Activated CD4-positive, alpha-beta T cell treated with anti-CD3 and anti-CD28 coated beads, Interleukin-2, amount 50 U/mL, for 1 hour (primary cell): ENCODE data around the gene LCE1C.

Experiments
- DNase-seq: peaks from one replicate; pipeline ENCODE4 v3.0.0-alpha.2; 2020

Gene LCE1C, protein sequence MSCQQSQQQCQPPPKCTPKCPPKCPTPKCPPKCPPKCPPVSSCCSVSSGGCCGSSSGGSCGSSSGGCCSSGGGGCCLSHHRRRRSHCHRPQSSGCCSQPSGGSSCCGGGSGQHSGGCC

DNA sequence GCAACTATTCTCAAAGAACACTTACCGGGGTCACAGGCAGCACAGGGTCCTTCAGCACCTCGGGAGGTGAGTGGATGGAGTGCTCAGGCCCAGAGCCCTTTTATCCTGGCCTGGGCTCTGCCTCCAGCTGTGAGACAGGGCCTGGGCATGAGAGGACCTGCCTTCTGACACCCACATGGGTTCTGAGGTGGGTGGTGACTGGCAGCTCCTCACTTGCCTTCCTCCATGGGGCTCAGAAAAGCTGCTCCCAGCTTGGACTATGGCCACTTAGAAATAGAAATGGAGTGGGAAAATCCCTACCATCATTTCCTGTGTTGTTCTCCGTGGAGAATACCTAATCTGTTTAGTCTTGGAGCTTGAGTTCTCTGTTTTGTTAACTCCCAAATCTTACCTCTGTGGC is at the start of gene LCE1C:
LCE1C (minus strand) TSS at position 76 of the 400 bp plus-strand sequence. CDS start 1,173 bp downstream, outside the sequence.
- DNase-seq: no peak

DNA sequence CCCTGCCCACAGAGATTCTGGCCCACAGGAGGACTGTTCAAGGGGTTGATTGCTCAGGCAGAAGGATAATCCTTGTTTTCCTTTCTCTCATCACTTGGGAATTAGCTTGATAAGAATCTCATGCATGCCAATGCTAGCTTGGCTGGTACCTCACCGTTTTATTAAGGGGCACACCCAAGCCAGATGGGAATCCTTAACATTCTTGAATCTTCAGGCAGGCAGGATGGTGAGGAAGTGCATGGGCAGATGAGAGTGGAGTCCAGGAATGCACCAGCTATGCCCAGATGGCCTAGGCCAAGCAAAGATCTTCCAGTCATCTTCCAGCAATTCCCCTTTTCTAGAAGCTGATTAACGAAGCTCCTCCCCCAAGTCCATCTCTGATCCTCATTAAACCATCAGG is 49.2 kb upstream of the LCE1C start:
- no peak for DNase-seq

DNA sequence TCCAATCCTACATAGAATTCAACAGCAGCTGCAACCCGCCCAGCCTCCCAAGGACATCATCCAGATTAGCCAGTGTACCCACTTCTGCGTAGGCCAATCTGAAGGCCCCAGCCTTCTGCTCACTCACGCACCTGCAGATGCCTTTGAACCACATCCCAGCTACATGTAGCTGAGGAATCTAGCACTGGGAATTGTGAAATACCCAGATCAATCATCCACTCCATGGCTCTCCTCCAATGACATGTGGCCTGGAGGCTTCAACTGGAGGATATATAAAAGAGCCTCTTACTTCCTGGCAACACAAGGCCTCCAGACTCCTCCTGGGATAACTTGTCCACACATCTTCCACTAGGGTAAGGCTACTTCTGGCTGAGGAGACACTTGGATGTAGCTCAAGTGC is 36.1 kb upstream of the LCE1C start, which contains the start of gene LCE6A:
LCE6A (plus strand) TSS at position 301 of the 400 bp plus-strand sequence. CDS start 665 bp downstream, outside the sequence.
- no peak for DNase-seq

DNA sequence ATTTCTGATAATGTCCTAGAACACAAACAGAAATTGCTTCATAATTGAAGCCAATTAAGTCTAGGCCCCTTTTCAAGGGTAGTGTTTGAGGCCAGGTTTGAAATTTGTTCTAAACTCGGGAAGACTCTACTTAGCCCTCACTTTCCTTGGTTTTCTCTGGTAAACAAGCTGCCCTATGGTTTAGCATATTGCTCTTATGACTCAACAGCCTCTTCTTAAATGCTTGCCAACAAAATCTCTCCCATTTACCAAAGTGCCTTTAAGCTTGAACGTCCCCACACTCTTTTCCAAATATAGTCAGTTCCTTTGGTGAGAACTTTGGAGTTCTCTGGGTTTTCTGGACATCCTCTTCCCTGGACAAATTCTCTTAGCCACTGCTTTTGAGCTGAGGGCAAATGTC is 30.4 kb upstream of the LCE1C start:
- DNase-seq: no peak

DNA sequence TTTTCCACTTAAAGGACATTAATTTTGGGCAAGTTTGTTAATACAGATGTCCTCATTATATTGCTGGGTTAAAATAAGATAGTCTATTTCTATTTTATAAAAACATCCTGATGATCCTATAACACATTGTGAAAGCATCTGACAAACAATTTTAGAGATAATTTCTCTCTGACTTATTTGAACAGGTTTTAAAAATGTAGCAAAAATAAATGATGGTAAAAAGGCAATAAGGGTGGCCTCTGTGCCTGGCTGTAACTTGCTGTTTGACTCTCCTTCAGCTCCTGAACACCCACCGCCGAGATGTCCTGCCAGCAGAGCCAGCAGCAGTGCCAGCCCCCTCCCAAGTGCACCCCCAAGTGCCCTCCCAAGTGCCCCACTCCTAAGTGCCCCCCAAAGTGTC is 20.7 kb upstream of the LCE1C start, which contains the start of gene LCE1A:
LCE1A (plus strand) TSS at position 301 of the 400 bp plus-strand sequence; CDS start at position 301, 0 bp downstream.
- DNase-seq: no peak

DNA sequence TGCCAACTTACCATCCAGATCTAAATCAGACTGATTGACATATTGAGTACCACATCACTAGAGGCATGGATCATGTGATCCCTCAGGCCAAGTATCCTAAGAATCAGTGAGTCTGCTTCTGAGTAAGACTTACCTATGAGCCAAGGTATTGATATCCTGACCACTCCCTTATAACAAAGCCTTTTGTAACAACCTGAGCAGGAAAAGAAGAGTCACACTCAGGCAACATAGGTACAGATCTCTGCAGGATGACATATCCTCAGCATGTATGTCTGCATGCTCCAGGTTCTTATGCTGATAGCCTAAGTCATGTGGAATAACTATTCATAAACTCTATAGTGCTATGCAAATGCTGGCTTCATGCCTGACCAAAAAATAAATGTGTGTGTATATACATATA is 18.5 kb upstream of the LCE1C start:
- DNase-seq: no peak

DNA sequence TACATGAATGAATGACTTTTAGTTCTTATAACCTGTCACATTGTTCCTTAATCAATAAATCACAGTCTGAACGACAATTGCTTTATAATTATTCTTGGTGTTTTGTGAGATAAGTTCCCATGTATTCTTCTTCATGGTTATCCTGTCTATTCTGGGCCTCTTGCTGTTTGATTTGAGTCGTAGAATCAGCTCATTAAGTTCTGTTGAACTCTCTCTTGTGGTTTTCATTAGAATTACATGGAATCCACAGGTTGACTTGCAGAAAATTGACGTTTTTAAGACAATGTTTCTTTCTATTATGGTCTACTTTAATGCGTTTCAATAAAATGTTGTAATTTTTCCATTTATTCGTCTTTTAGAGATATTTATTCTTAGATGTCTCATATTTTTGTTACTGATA is 16.8 kb upstream of the LCE1C start:
- DNase-seq: no peak

DNA sequence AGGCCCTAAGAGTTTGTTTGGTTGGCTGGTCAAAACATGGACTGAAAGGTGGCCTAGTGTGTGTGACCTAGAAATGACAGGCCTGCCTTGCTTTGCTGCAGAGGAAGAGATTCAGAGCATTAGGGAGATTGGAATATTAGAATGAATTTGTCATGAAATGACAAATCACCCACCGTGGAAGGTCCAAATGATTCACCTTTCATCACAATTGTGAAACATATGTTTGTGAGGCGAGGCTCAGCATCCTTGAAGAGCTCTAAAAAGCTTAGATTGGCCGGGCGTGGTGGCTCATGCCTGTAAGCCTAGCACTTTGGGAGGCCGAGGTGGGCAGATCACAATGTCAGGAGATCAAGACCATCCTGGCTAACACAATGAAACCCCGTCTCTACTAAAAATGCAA is 10.9 kb upstream of the LCE1C start:
- DNase-seq: no peak

DNA sequence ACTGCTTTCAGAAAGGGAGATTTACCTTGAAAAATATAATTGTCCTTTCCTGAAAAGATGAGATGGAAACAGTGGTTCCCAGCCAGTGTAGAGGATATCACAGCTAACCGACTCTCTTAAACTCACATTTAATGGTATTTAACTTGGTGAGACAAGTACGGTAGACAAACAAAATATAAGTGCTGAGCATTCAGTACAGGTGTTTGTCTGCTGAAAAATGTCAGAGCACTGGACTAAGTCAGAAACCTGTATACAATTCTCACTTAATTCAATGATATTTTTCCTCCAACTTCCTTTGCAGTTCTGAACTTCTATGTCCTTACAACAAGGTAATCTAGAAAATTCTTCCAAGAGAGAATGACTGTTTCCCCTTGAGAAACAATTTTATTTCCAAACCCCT is 5.2 kb upstream of the LCE1C start, which contains the start of gene LCE1B:
LCE1B (plus strand) TSS at position 301 of the 400 bp plus-strand sequence. CDS start 476 bp downstream, outside the sequence.
- no peak for DNase-seq

DNA sequence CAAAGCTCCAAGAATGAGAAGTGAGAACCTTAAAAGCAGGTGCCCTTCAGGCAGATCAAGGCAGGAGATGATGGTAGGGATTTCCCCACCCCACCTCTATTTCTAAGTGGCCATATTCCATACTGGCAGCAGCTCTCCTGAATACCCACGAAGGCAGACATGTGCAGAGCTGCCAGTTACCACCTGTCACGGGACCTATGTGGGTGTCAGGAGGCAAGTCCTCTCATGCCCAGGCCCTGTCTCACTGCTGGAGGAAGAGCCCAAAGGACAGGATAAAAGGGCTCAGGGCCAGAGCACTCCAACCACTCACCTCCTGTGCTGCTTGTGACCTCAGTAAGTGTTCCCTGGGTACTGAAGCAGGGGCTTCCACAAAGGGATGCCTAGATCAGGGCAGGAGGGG is 4.6 kb upstream of the LCE1C start:
- DNase-seq: no peak

DNA sequence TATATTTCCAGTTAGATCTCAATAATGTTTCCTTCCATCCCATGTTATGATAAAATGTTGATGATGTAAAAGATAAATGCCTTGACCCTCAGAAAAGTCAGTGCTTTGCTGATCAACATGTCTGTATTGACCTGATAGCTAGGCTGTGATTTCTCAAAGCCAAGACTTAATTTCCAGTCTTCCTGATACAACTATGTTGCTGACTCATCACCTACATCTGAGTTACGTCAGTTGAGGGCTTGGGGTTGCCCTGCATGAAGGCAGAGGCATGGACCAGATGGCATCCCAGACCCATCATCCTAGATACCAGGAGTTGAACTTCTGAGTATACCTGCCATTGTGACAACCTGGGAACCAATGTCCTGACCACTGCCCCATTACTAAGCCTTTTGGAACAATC is 5.1 kb downstream of the LCE1C start:
- DNase-seq: no peak

DNA sequence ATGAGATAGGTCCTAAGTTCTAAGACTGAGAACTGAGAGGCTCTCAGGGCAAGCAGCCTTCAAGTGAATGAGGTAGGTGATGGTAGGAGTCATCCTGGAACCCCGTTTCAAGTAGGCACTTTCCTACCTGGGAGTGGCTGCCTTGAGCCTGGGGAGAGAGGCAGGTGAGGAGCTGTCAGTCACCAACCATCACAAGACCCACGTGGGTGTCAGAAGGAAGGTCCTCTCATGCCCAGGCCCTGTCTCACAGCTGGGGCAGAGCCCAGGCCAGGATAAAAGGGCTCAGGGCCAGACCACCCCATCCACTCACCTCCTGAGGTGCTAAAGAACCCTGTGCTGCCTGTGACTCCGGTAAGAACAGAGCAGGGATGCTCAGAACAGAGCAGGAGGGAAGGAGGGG is 10.0 kb downstream of the LCE1C start, which contains the start of gene LCE1D:
LCE1D (plus strand) TSS at position 301 of the 400 bp plus-strand sequence. CDS start 1,074 bp downstream, outside the sequence.
- DNase-seq: no peak

DNA sequence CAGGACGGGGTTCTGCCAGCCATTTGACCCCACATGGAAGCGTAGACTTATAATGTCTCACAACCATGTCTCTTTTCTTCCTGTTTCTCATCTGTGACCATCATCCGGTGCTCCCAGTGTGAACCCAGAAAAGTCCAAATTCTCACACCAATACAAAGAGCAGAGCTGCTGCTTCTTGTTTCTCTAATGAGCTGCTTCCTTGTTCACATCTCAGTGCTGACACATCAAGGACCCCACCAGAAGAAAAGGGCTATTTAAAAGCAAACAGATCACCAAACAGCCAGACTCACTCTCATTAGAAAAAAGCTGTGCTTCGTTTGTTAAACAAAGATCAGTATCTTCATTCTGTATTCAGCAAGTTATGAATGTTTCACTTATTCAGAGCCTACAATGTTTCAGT is 10.8 kb downstream of the LCE1C start:
- DNase-seq: no peak

DNA sequence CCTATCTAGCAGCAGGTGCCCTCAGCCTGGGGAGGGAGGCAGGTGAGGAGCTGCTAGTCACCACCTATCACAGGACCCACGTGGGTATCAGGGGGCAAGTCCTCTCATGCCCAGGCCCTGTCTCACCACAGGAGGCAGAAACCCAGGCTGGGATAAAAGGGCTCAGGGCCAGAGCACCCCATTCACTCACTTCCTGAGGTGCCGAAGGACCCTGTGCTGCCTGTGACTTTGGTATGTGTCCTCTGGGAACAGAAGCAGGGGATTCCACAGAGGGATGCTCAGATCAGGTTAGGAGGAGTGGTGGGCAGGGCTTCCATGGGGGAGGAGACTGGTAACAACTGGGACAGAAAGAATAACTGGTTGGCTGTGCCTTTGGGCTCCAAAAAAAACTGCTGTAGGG is 20.4 kb downstream of the LCE1C start, which contains the start of gene LCE1E:
LCE1E (plus strand) TSS at position 181 of the 400 bp plus-strand sequence. CDS start 1,043 bp downstream, outside the sequence.
- DNase-seq: no peak

DNA sequence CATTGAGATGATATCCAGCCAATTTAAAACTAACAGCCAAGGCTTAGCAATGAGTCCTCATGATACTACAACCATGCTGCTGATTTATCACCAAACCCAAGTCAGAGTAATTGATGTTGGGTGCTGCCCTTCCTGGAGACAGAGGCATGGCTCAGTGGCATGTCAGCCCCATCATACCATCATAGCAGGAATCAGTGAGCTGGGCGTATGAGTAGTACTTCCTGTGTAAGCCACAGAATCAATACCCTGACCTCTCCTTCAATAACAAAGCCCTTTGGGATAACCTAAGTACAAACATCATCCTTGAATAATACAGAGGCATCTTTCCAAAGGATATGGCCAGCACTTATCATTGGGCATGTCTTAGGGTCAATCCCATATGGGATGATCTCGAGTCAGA is 23.4 kb downstream of the LCE1C start:
- DNase-seq: no peak

DNA sequence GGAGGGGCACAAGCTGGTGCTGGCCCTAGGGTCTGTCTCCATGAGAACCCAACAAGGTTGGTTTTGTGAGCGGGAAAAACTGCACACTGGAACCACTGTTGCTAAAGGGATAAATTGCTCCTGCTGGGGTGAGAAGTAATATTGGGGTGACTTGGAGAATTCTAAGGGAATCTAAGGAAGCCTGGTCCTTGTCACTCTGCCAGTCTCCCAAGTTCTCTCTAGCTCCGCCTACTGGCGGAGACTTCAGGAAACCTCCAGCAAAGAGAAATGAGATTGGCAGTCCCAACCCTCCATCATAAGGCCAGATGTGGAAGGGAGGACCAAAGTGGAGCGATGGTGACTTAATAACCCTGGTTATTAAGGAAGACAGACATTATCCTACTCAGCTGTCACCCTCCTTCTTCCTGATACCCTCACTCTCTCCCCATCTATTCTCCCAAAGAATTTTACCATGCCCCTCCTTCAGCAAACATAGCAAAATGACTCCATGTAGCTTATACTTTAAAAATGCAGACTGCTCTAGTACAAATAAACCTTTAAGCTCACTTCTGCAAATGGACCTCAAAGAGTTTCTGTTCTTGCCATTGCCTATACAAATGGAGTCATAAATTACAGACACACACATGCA is 28.8 kb downstream of the LCE1C start:
- no peak for DNase-seq

DNA sequence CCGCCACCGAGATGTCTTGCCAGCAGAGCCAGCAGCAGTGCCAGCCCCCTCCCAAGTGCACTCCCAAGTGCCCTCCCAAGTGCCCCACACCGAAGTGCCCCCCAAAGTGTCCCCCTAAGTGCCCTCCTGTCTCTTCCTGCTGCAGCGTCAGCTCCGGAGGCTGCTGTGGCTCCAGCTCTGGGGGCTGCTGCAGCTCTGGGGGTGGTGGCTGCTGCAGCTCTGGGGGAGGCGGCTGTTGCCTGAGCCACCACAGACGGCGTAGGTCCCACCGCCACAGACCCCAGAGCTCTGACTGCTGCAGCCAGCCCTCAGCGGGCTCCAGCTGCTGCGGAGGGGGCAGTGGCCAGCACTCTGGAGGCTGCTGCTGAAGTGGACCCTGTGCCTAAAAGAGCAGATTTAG is 30.1 kb downstream of the LCE1C start:
- DNase-seq: no peak

DNA sequence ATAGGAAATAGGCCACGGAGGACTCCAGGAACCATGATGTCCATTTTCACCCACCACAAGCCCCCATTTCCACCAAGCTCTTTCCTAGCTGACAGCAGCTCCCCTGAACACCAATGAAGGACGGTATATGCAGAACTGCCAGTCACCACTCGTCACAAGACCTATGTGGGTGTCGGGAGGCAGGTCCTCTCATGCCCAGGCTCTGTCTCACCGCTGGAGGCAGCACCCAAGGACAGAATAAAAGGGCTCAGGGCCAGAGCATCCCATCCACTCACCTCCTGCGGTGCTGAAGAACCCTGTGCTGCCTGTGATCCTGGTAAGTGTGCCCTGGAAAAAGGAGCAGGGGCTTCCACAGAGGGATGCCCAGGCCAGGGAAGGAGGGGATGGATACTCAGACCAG is 31.6 kb downstream of the LCE1C start, which contains the start of gene LCE1F:
LCE1F (plus strand) TSS at position 266 of the 400 bp plus-strand sequence. CDS start 1,232 bp downstream, outside the sequence.
- no peak for DNase-seq

DNA sequence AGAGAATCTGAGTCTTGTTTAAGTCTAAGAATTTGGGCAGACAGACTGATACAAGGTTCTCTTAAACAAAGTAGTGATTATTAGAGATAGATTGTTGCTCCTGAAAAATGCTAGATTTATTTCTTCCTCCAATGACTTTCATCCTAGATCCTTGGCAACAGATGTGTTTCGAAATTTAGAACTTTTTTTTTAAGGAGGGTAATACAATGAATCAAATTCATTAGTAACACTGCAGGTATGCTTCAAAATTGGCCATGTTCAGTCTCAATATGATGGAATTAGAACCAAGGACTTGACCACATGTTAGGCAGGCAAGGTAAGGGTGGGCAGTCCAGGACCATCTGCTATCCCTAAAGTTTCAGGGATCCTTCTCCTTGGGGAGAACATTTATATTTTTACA is 36.0 kb downstream of the LCE1C start:
- DNase-seq: no peak

DNA sequence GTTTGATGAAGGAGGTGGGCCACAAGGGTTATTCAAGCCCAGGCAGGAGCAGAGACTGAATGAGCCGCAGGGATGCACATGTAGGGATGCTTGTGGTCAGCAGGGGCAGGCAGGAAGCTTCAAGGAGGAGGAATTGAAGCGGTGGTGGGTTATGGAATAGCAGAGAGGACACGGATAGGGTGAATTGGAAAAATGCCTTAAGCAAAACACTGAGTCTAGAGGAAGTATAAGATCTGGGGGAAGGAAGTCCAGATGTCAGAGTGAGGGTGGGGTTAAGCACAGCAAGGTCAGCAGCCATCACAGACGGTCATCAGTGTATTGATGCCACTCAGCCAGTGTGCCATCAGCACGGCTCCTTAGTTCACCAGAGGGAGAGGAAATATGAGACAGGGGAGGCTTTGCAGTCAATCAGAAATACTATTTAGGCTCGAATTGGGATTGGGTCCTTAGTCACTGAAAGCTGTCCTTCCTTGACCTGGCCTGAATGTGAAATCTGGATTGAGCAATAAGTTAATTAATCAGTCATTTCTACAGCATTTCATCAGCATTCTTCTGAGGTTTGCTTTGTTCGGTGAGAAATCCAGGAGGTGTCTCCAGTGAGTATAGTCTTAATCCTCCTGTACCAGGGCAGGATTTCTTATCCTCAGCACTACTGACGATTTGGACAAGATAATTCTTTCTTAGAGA is 37.5 kb downstream of the LCE1C start:
- no peak for DNase-seq

DNA sequence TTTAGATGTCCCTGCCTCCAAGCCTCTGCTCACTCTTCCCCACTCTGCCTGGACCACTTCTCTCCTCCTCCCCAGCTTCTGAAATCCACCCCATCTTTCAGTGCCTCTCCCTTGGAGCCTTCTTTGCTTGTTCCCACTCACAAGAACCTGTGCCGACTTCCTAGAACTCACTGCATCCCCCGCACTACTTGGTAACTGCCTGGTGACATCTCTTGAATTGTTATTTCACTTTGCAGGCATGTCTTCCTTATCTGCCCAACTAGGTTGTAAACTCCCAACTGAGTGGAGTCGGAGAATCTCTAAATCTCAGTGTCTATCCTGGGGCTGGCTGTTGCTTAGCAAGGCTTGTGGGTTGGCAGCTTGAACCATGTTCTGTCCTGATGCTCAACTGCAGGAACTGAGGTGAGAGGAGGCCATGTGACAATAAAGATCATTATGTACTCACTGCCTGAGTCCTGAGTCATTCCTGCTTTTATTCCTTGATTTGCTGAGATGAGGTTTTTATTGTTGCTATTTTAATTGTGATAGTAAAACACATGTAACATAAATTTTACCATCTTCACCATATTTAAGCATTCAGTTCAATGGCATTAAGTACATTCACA is 44.7 kb downstream of the LCE1C start:
- DNase-seq: no peak

DNA sequence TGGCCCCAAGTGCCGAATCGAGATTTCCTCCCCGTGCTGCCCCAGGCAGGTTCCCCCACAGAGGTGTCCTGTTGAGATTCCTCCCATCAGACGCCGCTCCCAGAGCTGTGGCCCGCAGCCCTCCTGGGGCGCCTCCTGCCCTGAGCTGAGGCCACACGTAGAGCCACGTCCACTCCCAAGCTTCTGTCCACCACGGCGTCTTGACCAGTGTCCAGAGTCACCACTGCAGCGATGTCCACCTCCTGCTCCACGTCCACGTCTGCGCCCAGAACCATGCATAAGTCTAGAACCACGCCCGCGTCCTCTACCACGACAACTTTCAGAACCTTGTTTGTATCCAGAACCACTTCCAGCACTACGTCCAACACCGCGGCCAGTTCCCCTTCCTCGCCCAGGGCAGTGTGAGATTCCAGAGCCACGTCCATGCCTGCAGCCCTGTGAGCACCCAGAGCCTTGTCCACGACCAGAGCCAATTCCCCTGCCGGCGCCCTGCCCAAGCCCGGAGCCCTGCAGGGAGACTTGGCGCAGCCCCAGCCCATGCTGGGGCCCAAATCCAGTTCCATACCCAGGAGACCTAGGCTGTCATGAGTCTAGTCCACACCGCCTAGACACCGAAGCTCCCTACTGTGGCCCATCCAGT is 45.8 kb downstream of the LCE1C start:
- no peak for DNase-seq
